ENCODE measurements around the gene KCNK4.
A peak's percentile ranks its signal among the peaks of the same experiment; 100 is the strongest.

The KCNK4 gene

DNA sequence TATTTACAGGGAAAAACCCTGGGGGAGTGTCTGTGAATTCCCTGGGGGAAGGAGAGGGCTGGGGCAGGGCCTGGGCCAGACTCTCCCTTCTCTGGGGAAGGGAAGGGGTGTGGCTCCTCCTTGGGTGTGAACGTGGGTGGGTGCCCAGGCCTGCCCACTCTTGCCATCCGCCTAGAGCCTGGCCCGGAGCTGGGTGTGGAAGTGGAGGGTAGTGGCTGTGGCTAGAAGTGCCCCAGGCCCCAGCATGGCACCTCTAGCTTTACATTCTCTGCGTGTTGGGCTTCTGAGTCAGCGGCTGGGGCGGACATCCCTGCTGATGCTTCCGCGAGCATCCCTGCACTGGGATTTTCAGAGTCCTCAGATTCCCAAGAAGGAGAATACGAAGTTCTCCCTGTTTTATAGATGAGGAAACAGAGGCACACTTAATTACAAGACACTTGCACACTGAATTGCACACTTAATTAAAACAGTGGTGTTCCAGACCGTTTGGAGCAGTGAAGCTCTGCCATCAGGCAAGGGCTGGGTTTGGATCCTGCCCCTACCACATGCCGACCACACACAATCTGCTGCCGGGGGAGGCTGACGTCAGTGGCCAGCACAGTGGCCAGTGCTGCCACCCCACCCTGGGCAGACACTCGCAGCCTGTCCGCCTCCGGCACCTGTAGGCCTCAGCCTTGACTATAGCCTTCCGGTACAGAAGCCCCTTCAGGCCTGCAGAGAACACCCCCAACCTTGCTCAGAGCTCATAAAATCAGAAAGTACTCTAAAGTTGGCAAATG lies 14.3 kb upstream of the KCNK4 start:
- Histone ChIP-seq H3K27ac (ENCODE audit: low read depth, low read length) (no peak overlapping the region), H3K36me3 (ENCODE audit: insufficient read depth, low read length) (peaks cover 30% of the 10 kb centered on the region), H3K27me3 (ENCODE audit: control insufficient read depth in 1 of 2, insufficient read depth in 2 of 2, low read length in 2 of 2) (no peaks in the 10 kb centered on the region), H3K9ac (ENCODE audit: low read length) (no peak overlapping the region), H3K4me1 (ENCODE audit: insufficient read depth, low read length) (peaks cover 4% of the 10 kb centered on the region), H3K9me3 (ENCODE audit: low read length) (no peaks in the 10 kb centered on the region), H3K4me3 (ENCODE audit: low read depth in 1 of 2, low read length in 2 of 2) (no peak overlapping the region)

DNA sequence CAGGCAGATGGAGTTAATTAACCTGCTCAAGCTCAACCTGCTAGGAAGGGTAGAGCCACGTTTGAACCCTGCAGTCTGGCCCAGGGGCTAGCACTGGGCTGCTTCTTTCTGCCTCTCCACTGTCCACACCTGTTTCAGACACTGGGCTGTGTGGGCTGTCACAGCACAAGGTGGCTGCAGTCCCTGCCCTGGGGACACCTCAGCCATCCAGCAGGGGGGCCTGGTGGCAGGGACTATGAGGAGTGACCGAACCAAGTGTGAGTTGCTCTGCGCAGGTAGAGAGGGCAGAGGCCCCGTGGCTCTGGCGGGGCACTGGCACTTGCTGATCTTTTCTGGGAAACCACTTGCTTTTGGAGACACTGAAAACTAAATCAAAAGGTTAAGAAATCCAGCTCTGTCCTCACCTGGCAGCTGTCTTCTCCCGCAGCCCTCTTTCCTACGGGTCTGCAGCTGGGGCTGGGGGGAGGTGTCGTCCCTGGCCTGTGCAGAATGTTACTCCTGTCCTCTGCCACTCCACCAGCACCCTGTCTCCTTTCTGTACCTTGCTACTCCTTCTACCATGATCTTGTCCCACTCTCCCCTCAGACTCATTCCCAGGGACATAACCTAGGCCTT lies 12.4 kb upstream of the KCNK4 start:
- Histone ChIP-seq H3K9ac (ENCODE audit: low read length) (no peak overlapping the region), H3K4me3 (ENCODE audit: low read depth in 1 of 2, low read length in 2 of 2) (no peak overlapping the region), H3K27ac (ENCODE audit: low read depth, low read length) (no peak overlapping the region), H3K4me1 (ENCODE audit: insufficient read depth, low read length) (peaks cover 8% of the 10 kb centered on the region), H3K36me3 (ENCODE audit: insufficient read depth, low read length) (peaks cover 35% of the 10 kb centered on the region), H3K27me3 (ENCODE audit: control insufficient read depth in 1 of 2, insufficient read depth in 2 of 2, low read length in 2 of 2) (no peaks in the 10 kb centered on the region), H3K9me3 (ENCODE audit: low read length) (no peaks in the 10 kb centered on the region)

DNA sequence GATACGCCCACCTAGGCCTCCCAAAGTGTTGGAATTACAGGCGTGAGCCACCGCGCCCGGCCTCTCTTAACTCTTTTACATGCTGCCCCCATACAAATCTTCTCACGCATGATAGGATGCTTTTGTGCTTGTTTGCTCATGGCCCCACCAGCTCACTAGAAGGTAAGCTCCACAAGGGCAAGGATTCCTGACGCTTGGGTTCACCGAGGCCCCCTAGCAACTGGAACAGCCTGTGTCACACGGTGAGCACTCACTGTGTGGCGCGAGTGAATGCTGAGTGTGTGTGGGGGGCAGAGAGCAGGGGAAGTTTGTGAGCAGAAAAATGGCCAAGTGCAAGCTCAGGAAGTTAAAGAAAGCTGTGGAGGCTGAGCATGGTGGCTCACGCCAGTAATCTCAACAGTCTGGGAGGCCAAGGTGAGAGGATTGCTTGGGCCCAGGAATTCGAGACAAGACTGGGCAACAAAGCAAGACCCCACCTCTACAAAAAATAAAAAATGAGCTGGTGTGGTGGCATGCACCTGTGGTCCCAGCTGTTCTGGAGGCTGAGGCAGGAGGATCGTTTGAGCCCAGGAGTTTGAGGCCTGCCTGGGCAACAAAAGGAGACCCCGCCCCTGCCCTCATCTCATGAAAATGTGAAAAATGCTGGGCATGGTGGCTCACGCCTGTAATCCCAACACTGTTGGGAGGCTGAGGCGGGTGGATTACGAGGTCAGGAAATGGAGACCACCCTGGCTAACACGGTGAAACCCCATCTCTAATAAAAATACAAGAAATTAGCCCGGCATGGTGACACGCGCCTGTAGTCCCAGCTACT lies 8.9 kb upstream of the KCNK4 start:
- Histone ChIP-seq H3K4me1 (ENCODE audit: insufficient read depth, low read length) (peaks cover 19% of the 10 kb centered on the region), H3K36me3 (ENCODE audit: insufficient read depth, low read length) (peaks cover 18% of the 10 kb centered on the region), H3K9me3 (ENCODE audit: low read length) (no peaks in the 10 kb centered on the region), H3K4me3 (ENCODE audit: low read depth in 1 of 2, low read length in 2 of 2) (no peak overlapping the region), H3K9ac (ENCODE audit: low read length) (no peak overlapping the region), H3K27me3 (ENCODE audit: control insufficient read depth in 1 of 2, insufficient read depth in 2 of 2, low read length in 2 of 2) (no peaks in the 10 kb centered on the region), H3K27ac (ENCODE audit: low read depth, low read length) (no peak overlapping the region)

DNA sequence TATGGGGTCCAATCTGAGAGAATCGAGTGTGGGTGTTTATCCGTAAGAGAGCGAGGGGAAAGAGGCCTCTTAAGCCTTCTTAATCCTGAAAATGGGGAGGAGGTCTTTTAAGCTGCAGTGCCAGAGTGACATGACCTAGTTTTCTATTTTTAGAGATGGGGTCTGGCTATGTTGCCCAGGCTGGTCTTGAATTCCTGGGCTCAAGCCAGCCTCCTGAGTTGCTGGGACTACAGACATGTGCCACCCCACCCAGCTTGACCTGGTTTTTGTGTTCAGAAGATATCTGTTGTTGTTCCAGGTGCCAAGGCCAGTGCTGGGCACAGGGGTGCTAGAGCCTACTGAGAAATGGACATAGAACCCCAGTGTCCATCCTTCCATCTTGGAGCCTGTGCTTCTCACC lies 8.0 kb upstream of the KCNK4 start:
- H3K9ac ChIP-seq (ENCODE audit: low read length), result peak overlapping the region; percentile 93
- no peaks in the 10 kb centered on the region for H3K9me3 ChIP-seq (ENCODE audit: low read length)
- H3K4me3 ChIP-seq (ENCODE audit: low read depth in 1 of 2, low read length in 2 of 2), result no peak overlapping the region
- peaks cover 16% of the 10 kb centered on the region for H3K36me3 ChIP-seq (ENCODE audit: insufficient read depth, low read length)
- H3K4me1 ChIP-seq (ENCODE audit: insufficient read depth, low read length), result peaks cover 19% of the 10 kb centered on the region
- no peaks in the 10 kb centered on the region for H3K27me3 ChIP-seq (ENCODE audit: control insufficient read depth in 1 of 2, insufficient read depth in 2 of 2, low read length in 2 of 2)
- no peak overlapping the region for H3K27ac ChIP-seq (ENCODE audit: low read depth, low read length)

DNA sequence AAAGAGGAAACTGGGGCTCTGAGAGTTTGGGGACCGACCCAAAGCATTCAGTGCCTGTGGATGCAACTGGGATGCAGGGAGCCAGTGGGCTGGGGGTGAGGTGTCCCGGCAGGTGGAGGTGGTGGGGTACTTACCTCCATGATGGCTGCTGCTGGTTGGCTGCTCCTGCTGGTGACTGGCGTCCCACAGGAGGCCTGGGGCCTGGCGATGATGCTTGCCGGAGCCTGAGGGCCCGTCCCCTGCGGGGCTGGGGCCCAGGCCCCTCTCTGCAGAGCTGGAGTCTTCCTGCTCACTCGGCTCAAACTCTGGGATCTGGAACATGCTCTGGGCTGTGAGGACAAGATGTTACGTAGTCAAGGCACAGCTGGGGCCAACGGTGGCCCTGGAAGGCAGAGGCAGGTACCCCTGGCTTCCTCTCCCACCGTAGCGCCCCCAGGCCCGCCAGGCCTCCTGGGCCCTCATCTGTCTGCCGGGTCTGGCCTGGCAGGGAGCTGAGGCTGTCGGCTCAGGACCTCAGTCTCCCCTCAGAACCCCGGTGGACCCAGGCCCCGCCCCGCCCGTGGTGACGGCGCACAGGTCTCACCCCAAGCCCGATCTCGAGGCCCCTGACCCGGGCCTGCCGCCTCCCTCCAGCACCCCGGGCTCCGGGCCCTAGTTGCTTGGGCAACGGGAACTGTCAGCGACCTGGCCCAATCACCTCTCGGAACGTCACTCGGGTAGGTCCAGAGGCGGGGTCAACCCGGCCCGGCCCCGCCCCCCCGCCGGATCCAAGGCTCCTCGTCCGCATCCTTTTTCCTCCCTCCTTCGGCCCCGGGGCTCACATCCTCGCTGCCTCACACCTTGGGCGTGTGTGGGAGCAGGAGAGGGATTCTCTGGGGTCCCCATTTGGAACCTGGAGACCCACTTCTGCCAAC lies 6.8 kb upstream of the KCNK4 start, which contains the start of gene BAD:
BAD (minus strand) TSS at position 618 of the 914 bp plus-strand sequence; CDS start at position 321, 297 bp downstream.
- peaks cover 19% of the 10 kb centered on the region for H3K4me1 ChIP-seq (ENCODE audit: insufficient read depth, low read length)
- peak within 1 kb of the TSS; percentile 93 for H3K9ac ChIP-seq (ENCODE audit: low read length)

DNA sequence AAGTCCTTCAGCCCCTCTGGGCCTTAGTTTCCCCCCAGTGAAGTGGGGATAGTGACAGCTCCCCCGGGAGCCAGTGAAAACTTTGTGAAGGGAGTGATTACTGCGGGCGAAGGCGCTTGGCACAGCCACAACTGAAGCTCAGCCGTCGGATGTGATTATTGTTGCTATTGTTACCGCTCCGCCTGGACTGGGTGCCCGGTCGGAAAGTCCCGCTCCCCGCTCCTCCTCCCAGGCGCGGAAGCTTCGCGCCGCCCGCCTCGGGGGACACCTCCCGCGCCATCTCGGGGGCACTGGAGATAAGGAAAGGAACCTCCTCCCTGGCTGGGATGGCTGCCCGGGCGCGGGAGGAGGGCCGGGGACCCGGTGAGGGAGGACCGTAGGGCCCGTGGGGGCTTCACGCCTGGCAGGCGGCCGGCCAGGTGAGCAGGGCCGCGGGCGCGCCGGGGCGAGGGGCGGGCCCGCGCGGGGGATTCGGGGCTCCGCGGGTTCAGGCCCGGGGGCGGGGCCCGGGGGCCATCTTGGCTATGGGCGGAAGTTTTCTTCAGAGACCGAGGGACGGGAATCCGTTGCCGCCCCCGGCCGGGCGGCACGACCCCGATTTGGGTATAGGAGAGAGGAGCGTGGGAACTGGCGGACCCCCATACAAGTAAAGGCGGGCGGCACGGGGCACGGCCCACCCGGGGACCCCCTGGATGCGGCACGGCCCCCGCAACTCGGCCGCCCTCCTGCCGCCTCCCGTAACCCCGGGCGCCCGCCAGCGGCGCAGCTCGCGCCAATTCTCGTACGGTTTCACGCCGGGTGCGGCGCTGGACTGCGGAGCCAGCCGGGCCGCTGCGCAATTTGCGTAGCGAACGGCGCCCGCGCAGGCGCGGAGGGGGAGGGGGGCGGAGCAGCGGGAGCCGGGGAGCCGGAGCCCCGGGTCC lies 5.9 kb upstream of the KCNK4 start, which contains the start of gene GPR137:
GPR137 (plus strand) TSS at position 887 of the 923 bp plus-strand sequence. CDS start 677 bp downstream, outside the sequence.
- Histone ChIP-seq H3K4me1 (ENCODE audit: insufficient read depth, low read length) (peaks cover 19% of the 10 kb centered on the region), H3K27ac (ENCODE audit: low read depth, low read length) (peak within 1 kb of the TSS; percentile 100), H3K4me3 (ENCODE audit: low read depth in 1 of 2, low read length in 2 of 2) (peak within 1 kb of the TSS; percentile 79 to 94), H3K9ac (ENCODE audit: low read length) (peak within 1 kb of the TSS; percentile 93), H3K27me3 (ENCODE audit: control insufficient read depth in 1 of 2, insufficient read depth in 2 of 2, low read length in 2 of 2) (peaks cover 2 to 7% of the 10 kb centered on the region in 2 donors), H3K36me3 (ENCODE audit: insufficient read depth, low read length) (peaks cover 10% of the 10 kb centered on the region), H3K9me3 (ENCODE audit: low read length) (no peaks in the 10 kb centered on the region)

More for the DNA sequence above, 6.8 kb upstream of the KCNK4 start, which contains the start of gene BAD:
- Histone ChIP-seq H3K9me3 (ENCODE audit: low read length) (no peaks in the 10 kb centered on the region), H3K36me3 (ENCODE audit: insufficient read depth, low read length) (peaks cover 10% of the 10 kb centered on the region), H3K27ac (ENCODE audit: low read depth, low read length) (peak within 1 kb of the TSS; percentile 100), H3K27me3 (ENCODE audit: control insufficient read depth in 1 of 2, insufficient read depth in 2 of 2, low read length in 2 of 2) (no peaks in the 10 kb centered on the region), H3K4me3 (ENCODE audit: low read depth in 1 of 2, low read length in 2 of 2) (peak within 1 kb of the TSS; percentile 79 to 94)

DNA sequence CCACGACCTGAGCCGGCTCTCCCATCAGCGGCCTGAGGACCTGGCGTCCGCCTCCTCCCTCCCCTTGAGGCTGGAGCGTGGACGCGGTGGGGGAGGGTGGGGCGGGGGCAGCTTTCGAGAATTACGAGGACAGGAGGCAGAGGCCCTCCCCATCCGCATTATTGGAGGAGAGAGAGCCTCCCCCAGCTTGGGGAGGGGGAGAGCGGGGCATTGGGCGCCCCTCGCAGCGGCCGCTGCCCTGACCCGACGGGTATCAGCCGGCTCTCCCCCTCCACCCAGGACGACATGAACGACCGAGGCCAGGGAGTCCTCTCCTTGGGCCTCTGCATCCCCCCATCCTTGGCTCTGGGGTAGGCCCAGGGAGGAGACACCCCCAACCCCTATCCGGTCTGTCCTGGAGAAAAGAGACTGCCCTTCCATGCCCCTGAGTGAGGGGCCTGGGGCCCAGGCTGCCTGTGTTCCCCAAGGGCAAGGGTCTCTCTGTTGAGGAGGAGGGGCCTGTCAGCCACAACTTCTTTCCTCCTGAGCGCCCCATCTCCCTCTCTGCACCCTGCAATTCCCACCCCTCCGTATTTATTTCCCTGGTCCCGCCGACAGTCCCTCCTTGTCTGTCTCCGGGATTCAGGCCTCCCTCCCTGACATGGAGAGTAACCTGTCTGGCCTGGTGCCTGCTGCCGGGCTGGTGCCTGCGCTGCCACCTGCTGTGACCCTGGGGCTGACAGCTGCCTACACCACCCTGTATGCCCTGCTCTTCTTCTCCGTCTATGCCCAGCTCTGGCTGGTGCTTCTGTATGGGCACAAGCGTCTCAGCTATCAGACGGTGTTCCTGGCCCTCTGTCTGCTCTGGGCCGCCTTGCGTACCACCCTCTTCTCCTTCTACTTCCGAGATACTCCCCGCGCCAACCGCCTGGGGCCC lies 5.0 kb upstream of the KCNK4 start:
- peaks cover 12 to 16% of the 10 kb centered on the region in 2 donors for H3K27me3 ChIP-seq (ENCODE audit: control insufficient read depth in 1 of 2, insufficient read depth in 2 of 2, low read length in 2 of 2)
- peak overlapping the region; percentile 100 for H3K27ac ChIP-seq (ENCODE audit: low read depth, low read length)
- H3K4me3 ChIP-seq (ENCODE audit: low read depth in 1 of 2, low read length in 2 of 2), result peak overlapping the region; percentile 79 to 94
- H3K9ac ChIP-seq (ENCODE audit: low read length), result no peak overlapping the region
- no peaks in the 10 kb centered on the region for H3K9me3 ChIP-seq (ENCODE audit: low read length)
- peaks cover 10% of the 10 kb centered on the region for H3K36me3 ChIP-seq (ENCODE audit: insufficient read depth, low read length)
- peaks cover 19% of the 10 kb centered on the region for H3K4me1 ChIP-seq (ENCODE audit: insufficient read depth, low read length)

DNA sequence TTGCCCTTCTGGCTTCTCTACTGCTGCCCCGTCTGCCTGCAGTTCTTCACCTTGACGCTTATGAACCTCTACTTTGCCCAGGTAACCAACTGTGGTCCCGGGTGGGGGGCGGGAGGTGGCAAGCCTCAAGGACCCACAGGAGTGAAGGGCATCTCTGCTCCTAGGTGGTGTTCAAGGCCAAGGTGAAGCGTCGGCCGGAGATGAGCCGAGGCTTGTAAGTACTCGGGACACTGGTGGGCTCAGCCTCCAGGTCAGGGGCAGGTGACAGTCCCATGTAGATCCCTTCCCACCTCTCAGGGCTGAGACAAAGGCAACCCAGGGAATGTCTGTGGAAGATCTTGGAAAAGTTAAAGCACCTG lies 4.3 kb upstream of the KCNK4 start:
- Histone ChIP-seq H3K36me3 (ENCODE audit: insufficient read depth, low read length) (peaks cover 5% of the 10 kb centered on the region), H3K9ac (ENCODE audit: low read length) (no peak overlapping the region), H3K4me1 (ENCODE audit: insufficient read depth, low read length) (peaks cover 19% of the 10 kb centered on the region), H3K27ac (ENCODE audit: low read depth, low read length) (no peak overlapping the region), H3K9me3 (ENCODE audit: low read length) (no peaks in the 10 kb centered on the region), H3K27me3 (ENCODE audit: control insufficient read depth in 1 of 2, insufficient read depth in 2 of 2, low read length in 2 of 2) (peaks cover 14 to 21% of the 10 kb centered on the region in 2 donors), H3K4me3 (ENCODE audit: low read depth in 1 of 2, low read length in 2 of 2) (no peak overlapping the region)

DNA sequence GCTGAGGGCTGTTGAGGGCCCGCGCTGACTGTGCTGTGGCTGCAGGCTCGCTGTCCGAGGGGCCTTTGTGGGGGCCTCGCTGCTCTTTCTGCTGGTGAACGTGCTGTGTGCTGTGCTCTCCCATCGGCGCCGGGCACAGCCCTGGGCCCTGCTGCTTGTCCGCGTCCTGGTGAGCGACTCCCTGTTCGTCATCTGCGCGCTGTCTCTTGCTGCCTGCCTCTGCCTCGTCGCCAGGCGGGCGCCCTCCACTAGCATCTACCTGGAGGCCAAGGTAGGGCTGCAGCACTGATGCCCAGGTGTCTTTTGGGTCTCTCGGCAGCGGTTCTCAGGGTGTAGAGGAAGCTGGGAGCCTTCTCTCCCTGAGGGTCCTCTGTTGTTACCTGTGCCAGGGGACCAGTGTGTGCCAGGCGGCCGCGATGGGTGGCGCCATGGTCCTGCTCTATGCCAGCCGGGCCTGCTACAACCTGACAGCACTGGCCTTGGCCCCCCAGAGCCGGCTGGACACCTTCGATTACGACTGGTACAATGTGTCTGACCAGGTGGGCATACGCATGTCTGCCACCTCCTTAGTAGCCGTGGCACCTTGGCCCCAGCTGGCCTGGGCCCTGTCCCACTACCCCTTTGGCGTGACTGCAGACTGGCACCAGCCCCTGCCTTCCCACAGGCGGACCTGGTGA lies 3.3 kb upstream of the KCNK4 start:
- no peaks in the 10 kb centered on the region for H3K36me3 ChIP-seq (ENCODE audit: insufficient read depth, low read length)
- no peak overlapping the region for H3K4me3 ChIP-seq (ENCODE audit: low read depth in 1 of 2, low read length in 2 of 2)
- H3K4me1 ChIP-seq (ENCODE audit: insufficient read depth, low read length), result peaks cover 19% of the 10 kb centered on the region
- H3K27me3 ChIP-seq (ENCODE audit: control insufficient read depth in 1 of 2, insufficient read depth in 2 of 2, low read length in 2 of 2), result peaks cover 18 to 32% of the 10 kb centered on the region in 2 donors
- no peaks in the 10 kb centered on the region for H3K9me3 ChIP-seq (ENCODE audit: low read length)
- no peak overlapping the region for H3K9ac ChIP-seq (ENCODE audit: low read length)
- no peak overlapping the region for H3K27ac ChIP-seq (ENCODE audit: low read depth, low read length)
